LNCAP (cell line): Measurements from ENCODE around the gene CBX8.

ENCODE experiments used
- CTCF ChIP-seq: fragments of 450-650 bp; IDR thresholded peaks from 2 replicates; pipeline ENCODE4 v1.5.1; 2017; ENCODE audit warnings: mild to moderate bottlenecking

Gene CBX8

GRCh38 chr17:79761894-79762589, 34.8 kb downstream of the CBX8 start:
- TF ChIP-seq CTCF: no peak

GRCh38 chr17:79760197-79760906, 36.5 kb downstream of the CBX8 start:
- TF ChIP-seq CTCF: no peak

DNA sequence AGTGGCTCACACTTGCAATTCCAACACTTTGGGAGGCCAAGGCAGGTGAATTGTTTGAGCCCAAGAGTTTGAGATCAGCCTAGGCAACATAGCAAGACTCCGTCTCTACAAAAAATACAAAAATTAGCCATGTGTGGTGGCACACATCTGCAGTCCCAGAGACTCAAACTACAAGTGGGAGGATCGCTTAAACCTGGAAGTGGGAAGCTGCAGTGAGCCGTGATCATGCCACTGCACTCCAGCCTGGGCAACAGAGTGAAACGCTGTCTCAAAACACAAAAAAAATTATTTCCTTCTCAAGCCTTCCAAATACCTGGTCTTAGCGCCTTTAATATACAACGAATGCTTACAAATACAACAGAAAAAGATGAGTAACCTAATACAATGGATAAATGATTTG, 38.6 kb downstream of the CBX8 start:
- TF ChIP-seq CTCF: no peak

- TF ChIP-seq CTCF: no peak
Measured at GRCh38 chr17:79757140-79757745, 39.6 kb downstream of the CBX8 start.

DNA sequence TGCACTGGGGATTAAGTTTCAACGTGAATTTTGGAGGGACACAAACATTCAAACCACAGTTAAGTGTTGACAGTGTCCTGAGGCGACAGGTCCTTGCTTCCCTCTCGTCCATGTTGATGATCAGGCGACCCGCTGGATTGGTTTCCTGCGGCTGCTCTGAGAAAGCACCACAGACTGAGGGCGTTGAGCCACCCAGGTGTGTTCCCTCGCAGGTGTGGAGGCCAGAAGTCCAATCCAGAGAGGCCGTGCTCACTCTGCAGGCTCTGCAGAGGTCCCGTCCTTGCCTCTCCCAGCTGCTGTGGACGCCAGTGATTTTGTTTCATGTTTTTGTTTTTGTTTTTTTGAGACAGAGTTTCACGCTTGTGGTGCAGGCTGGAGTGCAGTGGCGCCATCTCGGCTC, 41.3 kb downstream of the CBX8 start:
- TF ChIP-seq CTCF: no peak

DNA sequence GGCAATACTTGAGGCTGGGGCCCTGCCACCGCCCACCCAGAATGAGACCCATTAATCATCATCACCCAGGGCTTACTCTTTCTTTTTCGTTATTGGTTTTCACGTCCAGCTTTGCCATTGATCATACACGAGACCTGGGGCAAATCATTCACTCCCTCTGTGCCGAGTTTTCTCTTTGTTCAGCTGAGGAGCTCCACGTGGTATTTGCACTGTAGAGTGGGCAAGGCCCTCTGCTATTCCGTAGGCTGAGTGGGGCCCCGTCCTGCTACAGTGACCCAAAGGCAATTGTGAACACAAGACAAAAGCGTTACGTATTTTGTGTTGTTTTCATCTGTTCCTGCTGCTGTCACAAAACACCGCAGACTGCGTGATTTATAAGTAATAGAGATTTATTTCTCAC, 42.5 kb downstream of the CBX8 start:
- TF ChIP-seq CTCF: no peak

- TF ChIP-seq CTCF: no peak
Measured at GRCh38 chr17:79752175-79752574, 44.7 kb downstream of the CBX8 start.
